Stimulated activated CD8-positive, alpha-beta memory T cell treated with anti-CD3 and anti-CD28 coated beads, Interleukin-12 subunit alpha, Interleukin-12 subunit beta, amount 100 ng/mL, for 24 hours (primary cell): ENCODE measurements around the gene DENND4C.
A peak's percentile ranks its signal among the peaks of the same experiment; 100 is the strongest.
"Not testable (repeated sequence)": the region's sequence is repeated elsewhere in the genome, so short reads cannot be mapped to it uniquely, and the experiment has no call there.

Experiments used
- DNase-seq: peaks from one replicate; pipeline ENCODE4 v3.0.0-alpha.2; 2020; ENCODE audit errors: extremely low read depth

Gene DENND4C

DNA sequence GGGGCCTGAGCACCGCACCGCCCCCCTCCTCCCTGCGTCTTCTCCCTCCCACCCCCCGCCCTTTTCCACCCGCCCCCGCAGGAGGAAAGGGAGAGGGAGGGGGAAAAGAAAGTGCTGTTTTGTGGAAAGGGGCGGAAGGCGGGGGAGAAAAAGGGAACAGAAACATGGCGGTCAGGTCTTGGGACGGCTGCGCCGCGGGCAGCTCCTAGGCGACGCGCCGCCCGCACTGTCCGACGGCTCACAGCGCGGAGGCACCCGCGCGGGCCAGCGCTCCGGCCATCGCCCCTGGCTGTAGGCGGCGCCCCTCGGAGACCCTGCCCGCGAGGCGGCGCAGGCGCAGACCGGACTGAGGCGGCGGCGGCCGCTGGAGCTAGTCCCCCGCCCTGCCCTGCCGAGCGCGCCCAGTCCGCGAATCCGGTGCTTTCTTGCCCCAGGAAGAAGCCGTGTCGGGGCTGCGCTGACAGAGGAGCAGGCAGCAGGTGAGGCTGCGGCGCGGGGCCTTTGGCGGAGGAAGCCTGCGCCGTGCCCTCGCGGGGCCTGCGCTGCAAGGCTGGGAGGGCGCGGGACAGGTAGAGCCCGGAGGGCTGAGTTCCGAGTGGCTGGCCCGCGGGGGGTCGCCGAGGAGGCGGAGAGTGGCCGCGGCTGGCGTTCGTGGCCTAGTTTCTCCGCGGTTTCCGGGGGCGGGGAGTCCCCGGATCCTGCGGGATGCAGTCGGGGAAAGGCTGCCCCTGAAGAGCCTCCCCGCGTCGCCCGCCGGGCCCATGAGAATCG, at the start of gene DENND4C:
Gene DENND4C, plus strand, starts transcription at position 339 of the 771 bp plus-strand sequence. CDS start 45,482 bp downstream, outside the sequence.
- peak; percentile 38 for DNase-seq

DNA sequence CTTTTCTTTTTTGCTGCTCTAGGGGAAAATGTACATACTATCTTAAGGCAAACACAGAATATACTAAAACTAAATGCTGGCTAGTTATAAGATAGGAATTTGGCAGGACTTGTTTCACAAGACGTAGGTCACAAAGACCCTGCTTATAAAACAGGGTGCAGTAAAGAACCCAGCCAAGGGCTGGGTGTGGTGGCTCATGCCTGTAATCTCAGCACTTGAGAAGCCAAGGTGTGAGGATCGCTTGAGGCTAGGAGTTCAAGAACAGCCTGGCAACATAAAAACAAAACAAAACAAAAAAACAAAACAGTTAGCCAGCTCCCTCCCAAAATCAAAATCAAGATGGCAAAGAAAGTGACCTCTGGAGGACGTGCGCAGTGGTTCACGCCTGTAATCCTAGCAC, 49.5 kb upstream of the DENND4C start:
- no peak for DNase-seq

DNA sequence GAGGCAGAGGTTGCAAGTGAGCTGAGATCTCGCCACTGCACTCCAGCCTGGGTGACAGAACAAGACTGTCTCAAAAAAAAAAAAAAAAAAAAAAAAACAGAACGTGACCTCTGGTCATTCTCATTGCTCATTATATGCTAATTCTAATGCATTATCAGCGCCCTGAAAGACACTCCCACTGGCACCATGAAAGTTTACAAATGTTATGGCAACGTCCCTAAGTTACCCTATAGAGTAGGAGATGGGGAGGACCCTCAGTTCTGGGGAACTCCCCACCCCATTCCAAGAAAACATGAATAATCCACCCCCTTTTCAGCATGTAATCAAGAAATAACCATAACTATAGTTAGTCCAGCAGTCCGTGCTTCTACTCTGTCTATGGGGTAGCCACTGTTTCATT, 48.9 kb upstream of the DENND4C start:
- no peak for DNase-seq

DNA sequence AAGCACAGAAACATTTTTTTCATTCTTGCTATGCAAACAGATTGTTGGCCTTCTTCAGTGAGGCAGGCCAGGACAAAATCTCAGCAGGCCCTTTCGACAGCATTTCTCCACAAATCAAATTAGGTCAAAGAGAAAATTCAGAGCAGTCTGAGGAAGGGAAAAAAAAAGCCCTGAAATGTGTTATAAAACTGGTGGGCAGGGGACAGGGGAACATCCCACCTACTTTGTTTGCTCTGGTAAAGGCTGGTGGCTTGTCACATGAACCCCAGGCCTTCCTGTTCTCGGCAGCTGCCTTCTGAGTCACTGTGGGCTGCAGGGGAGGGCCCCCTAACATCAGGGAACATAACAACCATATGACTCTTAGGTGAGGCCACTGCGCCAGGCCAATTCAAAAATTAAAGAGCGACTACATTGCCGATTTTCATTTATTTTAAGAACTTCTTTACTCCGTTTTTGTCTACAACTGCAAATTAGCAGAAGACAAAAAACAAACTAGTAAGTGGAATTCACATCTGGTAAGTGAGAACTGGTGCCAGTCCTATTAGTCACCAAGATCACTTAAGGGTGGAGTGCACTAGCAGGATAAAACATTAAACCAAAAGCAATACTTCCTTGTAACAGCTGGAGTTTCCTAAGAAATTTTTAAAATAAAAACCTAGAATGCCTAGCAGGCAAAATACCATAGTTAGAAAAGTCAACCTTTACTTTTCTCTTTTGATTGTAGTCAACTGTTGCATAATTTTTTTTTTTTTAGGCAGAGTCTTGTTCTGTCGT, 46.2 kb upstream of the DENND4C start:
- peak; percentile 53 for DNase-seq

DNA sequence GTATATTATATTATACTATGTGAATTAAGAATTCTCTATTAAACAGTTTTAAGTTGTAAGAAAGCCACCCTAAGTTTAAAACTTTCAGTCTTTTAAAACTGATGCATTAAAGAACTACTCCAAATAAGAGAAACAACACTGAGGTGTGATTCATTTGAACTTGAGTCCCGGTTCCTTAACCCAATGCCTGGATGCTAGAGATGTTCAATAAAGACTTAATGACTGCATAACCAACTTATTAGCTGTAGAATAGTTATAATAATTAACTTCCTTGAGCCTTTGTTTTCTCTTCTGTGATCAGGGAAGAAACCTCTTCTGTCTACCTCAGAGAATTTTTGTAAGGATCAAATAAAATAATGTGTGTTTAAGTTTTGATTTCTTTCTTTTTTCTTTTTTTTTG, 45.3 kb upstream of the DENND4C start:
- no peak for DNase-seq

DNA sequence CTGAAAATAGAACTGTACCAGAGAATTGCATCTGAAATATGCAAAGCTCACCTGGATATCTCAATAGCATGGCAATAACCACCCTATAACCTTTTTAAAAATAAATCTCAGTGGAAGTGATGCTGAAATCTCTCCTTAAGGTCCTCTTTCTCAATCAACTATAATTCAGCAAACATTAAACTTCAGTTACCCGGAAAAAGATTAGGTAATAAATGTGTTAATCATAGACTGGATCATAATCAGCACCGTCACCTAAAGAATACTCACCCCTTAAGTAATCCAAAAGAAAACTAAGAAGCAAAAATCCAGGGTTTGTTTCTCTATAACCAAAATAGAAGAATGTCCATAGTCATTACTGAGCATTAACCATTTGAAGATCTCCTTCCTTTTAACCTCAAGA, 44.3 kb upstream of the DENND4C start:
- DNase-seq = no peak

DNA sequence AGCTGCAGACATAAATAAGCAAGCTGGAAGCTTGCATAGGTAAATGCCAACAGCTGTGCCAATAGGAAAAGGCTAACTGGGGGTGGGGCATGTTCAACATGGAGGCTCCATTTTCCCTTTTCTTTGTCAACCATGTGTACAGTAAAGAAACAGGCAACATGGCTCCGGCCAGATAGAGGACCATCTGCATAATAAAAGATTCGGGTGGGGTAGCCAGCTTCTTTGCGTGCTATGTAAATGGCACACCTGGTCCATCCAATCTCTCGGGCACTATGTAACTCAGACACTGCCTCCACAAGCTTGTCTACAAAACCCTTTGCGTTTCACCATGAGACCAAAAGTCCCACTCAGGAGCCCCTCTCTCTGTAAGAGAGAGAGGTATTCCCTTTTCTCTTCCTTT, 41.7 kb upstream of the DENND4C start:
- DNase-seq = no peak

DNA sequence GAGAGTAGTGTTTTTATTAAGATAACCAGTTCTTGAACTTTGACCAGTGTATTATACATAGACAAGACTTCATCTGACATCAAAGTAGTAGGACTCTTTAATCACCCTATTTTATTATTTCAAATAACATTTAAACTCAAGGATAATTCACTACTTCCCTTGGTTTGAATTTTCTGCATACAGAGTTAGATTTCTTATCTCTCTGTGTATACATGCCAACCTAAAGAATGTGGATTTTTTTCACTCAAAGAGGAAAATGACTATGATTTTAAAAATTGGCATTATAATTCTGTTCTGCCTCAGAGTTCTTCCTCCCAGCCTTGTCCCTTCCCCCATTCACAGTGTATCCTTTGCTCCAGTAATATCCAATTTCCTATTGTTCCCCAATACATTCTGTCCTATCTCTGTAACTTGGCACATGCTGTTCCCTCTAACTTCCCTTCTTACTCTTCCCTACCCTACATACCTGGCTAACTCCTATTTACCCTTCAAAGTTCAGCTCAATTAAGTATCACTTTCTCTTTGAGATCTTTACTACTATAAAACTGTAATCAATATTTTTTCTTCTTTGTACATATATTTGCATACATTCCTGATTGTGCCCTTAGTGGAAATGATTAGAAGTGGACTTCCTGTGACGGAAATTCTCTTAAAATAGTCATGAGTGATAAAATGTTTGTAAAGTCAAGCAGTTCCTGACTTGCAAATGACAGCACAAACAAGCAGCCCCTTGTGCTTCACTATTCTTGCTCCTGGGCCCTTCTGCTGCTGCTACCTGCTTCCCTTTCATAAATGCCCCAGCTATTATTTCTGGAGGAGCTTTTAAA, 38.1 kb upstream of the DENND4C start:
- DNase-seq = no peak

DNA sequence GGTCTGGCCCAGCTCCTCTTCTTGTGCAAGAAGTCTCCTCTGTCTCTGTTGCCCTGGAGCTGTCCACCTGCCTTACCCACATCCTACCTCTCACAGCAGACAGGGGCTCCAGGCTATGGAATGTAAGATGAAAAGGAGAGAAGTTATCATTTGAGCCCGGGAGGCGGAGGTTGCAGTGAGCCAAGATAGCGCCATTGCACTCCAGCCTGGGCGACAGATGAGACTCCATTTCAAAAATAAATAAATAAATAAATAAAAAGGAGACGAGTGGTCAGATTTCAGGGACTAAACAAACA, 37.5 kb upstream of the DENND4C start:
- DNase-seq = no peak

DNA sequence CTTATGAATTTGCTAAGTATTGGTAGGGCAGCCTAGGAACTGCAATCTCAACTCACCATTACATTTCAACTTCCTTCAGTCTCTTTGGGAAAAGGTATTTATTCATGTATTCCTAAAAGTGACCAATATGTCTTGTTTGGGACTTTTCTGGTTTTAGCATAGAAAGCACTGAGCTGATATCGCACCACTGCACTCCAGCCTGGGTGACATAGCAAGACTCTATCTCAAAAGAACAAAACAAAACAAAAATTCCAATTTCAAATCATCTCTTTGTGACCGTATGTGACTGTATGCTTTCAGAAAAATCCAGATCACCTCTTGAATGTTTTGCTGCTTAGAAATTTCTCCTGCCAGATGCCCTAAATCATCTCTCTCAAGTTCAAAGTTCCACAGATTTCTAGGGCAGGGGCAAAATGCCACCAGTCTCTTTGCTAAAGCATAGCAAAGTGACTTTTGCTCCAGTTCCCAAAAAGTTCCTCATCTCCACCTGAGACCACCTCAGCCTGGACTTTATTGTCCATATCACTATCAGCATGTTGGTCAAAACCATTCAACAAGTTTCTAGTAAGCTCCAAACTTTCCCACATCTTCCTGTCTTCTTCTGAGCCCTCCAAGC, 37.0 kb upstream of the DENND4C start:
- not testable (repeated sequence) for DNase-seq

DNA sequence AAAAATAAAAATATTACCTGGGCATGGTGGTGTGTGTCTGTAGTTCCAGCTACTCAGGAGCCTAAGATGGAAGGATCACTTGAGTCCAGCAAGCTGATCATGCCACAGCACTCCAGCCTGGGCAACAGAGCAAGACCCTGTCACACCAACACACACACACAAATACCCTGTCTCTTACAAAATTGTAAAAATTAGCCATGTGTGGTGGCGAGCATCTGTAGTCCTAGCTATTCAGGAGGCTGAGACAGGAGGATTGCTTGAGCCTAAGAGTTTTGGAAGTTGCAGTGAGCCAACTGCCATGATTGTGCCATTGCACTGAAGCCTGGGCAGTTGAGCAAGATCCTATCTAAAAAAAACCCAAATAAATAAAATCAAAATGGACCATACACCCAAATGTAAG, 32.1 kb upstream of the DENND4C start:
- no peak for DNase-seq

DNA sequence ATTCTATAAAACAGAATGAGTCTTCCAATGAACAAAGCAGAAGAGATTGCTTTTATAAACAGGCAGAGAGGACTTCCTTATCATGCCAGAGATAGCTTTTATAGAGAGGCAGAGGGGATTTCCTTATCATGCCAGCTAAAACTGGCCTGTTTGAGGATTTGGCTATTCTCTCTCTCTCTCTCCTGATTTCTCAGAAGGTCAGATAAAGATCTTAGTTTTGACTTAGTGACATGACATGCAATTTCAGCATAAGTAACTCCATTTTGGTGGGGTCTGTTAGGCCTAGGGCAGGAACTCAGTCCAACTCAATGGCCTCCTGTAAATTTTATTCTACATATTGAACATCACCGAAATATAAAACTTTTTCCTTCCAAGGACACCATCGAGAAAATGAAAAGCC, 31.5 kb upstream of the DENND4C start:
- no peak for DNase-seq

DNA sequence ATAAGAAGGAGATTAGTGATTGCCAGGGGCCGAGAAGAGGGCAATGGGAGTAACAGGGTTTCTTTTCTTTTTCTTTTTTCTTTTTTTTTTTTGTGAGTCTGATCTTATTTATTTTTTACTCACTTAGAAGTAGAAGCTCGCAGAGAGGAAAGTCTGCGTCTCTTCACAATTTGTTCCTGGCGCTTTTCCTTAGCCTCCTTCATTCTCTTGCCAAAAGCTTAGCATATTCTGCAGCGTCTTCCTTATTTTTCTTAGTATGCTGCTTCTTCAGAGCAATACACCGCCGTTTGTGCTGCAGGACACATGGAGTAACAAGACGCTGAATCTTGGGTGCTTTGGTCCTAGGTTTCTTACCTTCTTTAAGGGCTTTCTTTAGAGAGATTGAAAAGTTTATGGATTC, 30.3 kb upstream of the DENND4C start:
- no peak for DNase-seq

DNA sequence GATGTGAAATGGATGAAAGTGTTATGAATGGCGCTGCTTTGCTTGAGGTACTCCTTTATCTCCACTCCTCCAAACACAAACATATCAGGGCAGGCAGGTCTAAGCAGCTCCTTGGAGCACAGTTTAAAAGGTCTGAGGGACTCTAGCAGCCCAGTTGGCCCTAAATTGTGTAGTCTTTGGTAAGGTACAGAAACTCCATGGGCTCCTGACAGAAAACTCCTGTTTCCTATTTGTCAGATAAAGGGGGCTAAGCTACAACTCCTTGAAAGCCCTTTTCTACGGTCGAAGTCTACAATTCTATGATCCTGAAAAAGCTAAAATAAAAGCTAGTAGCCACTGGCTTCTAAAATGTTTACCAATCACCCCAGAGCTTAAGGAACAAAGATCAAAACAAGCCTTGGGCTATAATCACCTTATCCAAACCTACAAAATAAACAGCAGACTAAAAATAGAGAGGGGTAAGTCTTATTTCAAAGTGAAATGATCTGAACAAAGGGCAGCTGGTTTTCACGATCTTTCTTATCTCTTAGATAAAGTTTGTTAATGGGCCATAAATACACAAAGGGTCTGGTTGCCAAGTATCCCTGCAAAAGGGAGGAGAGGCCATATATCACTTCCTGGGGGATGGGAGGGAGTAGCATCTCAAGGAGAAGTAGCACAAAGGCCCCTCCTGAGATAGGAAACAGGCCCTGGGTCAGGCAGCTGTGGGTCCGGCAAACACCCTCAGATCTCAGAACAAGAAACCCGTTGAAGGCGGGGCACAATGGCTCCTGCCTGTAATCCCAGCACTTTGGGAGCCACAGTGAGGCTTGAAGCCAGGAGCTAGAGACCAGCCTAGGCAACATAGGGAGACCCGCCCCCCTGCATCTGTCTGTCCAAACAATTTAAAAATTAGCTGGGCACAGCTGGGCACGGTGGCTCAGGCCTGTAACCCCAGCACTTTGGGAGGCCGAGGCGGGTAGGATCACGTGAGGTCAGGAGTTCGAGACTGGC, 28.3 kb upstream of the DENND4C start:
- no peak for DNase-seq

DNA sequence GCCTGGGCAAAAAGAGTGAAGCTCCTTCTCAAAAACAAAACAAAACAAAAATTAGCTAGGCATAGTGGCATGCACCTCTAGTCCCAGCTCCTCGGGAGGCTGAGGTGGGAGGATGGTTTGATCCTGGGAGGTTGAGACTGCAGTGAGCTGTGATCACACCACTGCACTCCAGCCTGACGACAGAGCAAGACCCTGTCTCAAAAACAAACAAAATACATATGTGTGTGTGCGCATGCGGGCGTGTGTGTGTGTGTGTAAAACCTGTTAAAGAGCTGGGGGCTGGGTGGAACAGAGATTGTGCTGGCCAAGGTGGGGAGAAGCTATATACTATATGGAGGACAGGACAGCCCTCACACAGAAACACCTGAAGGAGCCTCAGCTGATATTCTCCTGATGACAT, 27.4 kb upstream of the DENND4C start:
- DNase-seq = no peak

DNA sequence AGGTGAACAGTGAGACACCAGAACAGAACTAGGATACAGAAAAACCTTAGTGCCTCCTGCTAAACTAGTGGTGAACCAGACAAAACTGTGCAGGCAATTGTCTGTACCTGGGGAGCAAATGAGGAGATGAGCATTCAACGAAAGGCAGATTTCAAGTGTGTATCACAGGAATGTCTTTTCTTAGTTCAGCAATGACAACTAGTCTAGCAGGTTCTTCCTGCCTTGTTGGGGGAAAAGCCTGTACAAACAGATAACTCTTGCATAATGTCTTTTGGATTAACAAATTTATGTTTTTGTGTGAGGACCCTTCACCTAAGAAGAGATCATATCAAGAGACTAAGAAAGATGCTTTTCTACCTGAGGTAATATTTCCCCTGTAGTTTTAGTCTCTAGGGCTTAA, 21.8 kb upstream of the DENND4C start:
- DNase-seq = no peak

DNA sequence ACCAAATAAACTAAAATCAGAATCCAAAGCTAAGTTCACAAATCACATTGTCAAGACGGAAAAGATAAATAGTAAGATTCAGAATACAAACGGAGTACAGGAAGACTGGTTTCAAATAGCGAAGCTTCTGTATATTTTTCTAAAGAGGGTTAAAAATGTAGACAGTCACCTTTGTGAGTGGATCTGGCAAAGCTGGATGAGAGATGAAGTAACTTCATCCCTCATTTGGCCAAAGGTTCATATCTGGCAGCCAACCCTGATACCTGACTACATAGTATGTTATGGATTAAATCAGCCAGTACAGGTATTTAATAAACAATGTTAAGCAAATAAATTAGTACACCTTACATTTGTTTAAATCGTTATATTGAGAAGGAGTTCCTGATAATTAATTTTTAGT, 21.3 kb upstream of the DENND4C start:
- no peak for DNase-seq

DNA sequence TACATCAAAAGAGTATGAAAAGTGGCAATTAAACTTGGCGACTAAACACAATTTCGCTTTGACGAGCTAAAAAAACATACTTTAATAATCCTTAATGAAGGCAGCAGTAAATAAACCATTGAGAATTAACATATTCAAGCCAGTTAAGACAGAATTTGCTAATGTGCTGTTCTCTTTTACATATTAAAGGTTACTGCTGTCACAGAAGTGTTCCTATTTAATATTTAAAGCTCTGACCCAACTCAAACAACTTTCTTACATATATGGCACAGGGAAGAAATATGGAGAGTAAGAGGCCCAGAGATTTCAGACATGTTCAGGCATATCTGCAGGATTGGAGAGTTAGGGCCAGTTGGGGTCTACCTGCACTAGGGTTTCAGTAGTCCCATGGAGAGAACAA, 16.7 kb upstream of the DENND4C start:
- no peak for DNase-seq

DNA sequence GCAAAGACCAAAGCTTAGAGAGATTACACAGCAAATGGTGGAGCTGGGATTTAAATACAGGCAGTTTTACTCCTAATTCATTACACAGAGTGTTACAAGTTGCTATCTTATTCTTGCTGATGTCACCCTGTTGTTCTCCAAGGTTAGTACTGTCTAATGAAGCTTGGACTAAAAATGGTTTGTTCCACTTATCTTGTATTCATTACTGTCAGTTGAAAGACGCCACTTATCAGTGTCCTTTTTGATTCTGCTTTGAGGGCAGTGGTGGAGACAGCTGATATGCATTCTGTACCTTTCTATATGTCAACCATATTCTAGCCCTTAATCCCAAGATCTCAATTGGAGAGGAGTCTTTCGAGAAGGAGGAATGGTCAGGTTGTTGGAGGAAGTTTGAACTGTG, 14.0 kb upstream of the DENND4C start:
- no peak for DNase-seq

DNA sequence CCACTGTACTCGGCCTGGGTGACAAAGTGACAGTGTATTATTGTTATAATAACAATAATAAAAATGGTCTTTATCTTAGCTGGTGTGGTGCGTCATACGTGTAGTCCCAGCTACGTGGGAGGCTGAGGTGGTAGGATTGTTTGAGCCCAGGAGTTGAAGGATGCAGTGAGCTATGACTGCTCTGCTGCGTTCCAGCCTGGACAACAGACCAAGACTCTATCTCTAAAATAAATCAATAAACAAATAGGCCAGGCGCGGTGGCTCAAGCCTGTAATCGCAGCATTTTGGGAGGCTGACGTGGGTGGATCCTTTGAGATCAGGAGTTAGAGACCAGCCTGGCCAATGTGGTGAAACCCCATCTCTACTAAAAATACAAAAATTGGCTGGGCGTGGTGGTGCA, 9.2 kb upstream of the DENND4C start:
- DNase-seq = no peak

DNA sequence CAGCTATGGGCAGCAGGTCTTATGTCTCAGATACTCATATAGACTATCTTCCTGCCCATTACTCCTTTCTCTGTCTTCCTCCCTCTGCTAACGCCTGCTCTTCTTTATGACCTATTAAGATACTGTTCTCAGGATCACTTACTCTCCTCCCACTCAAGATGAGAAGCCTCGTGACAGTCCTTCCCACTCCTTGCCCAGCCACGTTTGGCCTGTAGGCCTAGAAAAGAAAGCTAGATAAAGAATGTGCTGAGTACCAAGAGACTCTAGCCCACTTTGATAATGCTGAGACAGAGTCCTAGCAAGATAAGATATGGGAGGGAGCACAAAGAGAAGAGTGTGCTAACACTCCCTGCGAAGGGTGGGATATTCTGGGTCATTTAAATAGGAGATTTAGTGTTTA, 6.8 kb upstream of the DENND4C start:
- no peak for DNase-seq
